IMR-90 (cell line): ENCODE results near the gene TAAR8. TPM values are rescaled to one million over a fixed set of nuclear protein-coding genes. Genes with fewer than 3 reads are reported as not detected.

Source experiments
- ATAC-seq: fragments of 200-7000 bp; cut with Tn5 transposase; 2 replicates; pipeline ENCODE4 v1.9.1; 2020; ENCODE audit warnings: low read depth, mild to moderate bottlenecking, moderate library complexity
- BruUV-seq: library from RNA; stranded (reverse); fragments of 400-500 nt; replicated peaks from 2 replicates; lab custom pipeline; 2021; lab: Mats Ljungman, UMichigan
- CTCF ChIA-PET: fragments of 300-600 bp; formaldehyde crosslinking; extraction: SDS; loops from one replicate; lab custom pipeline; 2021; ENCODE audit warnings: antibody characterized with exemption; lab: Yijun Ruan, JAX
- POLR2A ChIA-PET: fragments of 300-600 bp; sonication (Branson Sonifier 250); formaldehyde crosslinking; loops from one replicate; lab custom pipeline; 2022; ENCODE audit warnings: antibody characterized with exemption; ENCODE audit not compliant: unreplicated experiment; lab: Charles Lee
- DNase-seq: peaks from one replicate; pipeline ENCODE4 v3.0.0; 2013
- H2AFZ ChIP-seq: replicated peaks from 2 replicates; pipeline ENCODE3; 2013; ENCODE audit warnings: low read length, mild to moderate bottlenecking; ENCODE audit not compliant: poor library complexity
- H2AK5ac ChIP-seq: 2 replicates; pipeline ENCODE4 v1.6.1; 2013; ENCODE audit warnings: low read depth, low read length, inconsistent platforms
- H2AK9ac ChIP-seq: replicated peaks from 2 replicates; pipeline ENCODE3; 2013; ENCODE audit warnings: mild to moderate bottlenecking, low read depth, low read length, moderate library complexity; ENCODE audit not compliant: poor library complexity
- H2BK120ac ChIP-seq: 2 replicates; pipeline ENCODE4 v1.6.1; 2013; ENCODE audit warnings: low read depth, low read length, inconsistent platforms
- H2BK15ac ChIP-seq: 3 replicates; pipeline ENCODE4 v1.6.1; 2013; ENCODE audit warnings: low read depth, low read length, inconsistent platforms
- H2BK20ac ChIP-seq: 2 replicates; pipeline ENCODE4 v1.6.1; 2013; ENCODE audit warnings: low read depth, mild to moderate bottlenecking, inconsistent platforms, low read length, moderate library complexity
- H2BK5ac ChIP-seq: 2 replicates; pipeline ENCODE4 v1.6.1; 2013; ENCODE audit warnings: mild to moderate bottlenecking, low read depth, low read length, inconsistent platforms; ENCODE audit not compliant: poor library complexity, severe bottlenecking
- H3K14ac ChIP-seq: replicated peaks from 2 replicates; pipeline ENCODE4 v1.6.1; 2013; ENCODE audit warnings: low read depth, low read length, inconsistent platforms
- H3K18ac ChIP-seq: 2 replicates; pipeline ENCODE4 v1.6.1; 2013; ENCODE audit warnings: low read depth, low read length, control low read depth
- H3K23ac ChIP-seq: 2 replicates; pipeline ENCODE4 v1.6.1; 2013; ENCODE audit warnings: low read depth, low read length, inconsistent platforms
- H3K27ac ChIP-seq: 2 replicates; pipeline ENCODE4 v1.5.1; 2013; ENCODE audit warnings: mild to moderate bottlenecking, control low read depth, low read length; ENCODE audit not compliant: insufficient read depth
- H3K27me3 ChIP-seq: 2 replicates; pipeline ENCODE4 v1.6.1; 2013; ENCODE audit warnings: low read length; ENCODE audit not compliant: control insufficient read depth, insufficient read depth
- H3K36me3 ChIP-seq: 2 replicates; pipeline ENCODE4 v1.6.1; 2013; ENCODE audit warnings: low read length, mixed read lengths; ENCODE audit not compliant: control insufficient read depth, insufficient read depth
- H3K4ac ChIP-seq: 2 replicates; pipeline ENCODE4 v1.6.1; 2013; ENCODE audit warnings: low read depth, low read length, inconsistent platforms
- H3K4me1 ChIP-seq: 2 replicates; pipeline ENCODE4 v1.6.1; 2013; ENCODE audit warnings: low read length, mixed read lengths; ENCODE audit not compliant: control insufficient read depth, insufficient read depth
- H3K4me2 ChIP-seq: 2 replicates; pipeline ENCODE4 v1.6.1; 2013; ENCODE audit warnings: low read depth, mild to moderate bottlenecking, control low read depth, low read length, moderate library complexity
- H3K4me3 ChIP-seq: 2 replicates; pipeline ENCODE4 v1.5.1; 2013; ENCODE audit warnings: low read depth, mild to moderate bottlenecking, control low read depth, low read length, moderate library complexity; ENCODE audit not compliant: insufficient read depth
- H3K56ac ChIP-seq: 2 replicates; pipeline ENCODE4 v1.6.1; 2013; ENCODE audit warnings: low read length, inconsistent platforms; ENCODE audit not compliant: insufficient read depth; ENCODE audit errors: extremely low read depth
- H3K79me1 ChIP-seq, 2 experiments: 2 replicates each; pipeline ENCODE4 v1.6.1; 2013; ENCODE audit warnings: low read length in 2 of 2, inconsistent platforms in 1 of 2, low read depth in 1 of 2
- H3K9ac ChIP-seq: 2 replicates; pipeline ENCODE4 v1.6.1; 2013; ENCODE audit warnings: low read depth, low read length, control low read depth
- H3K9me1 ChIP-seq: 2 replicates; pipeline ENCODE4 v1.6.1; 2013; ENCODE audit warnings: low read length, inconsistent platforms; ENCODE audit not compliant: insufficient read depth
- H3K9me3 ChIP-seq: 2 replicates; pipeline ENCODE4 v1.6.1; 2013; ENCODE audit warnings: low read length; ENCODE audit not compliant: control insufficient read depth, insufficient read depth
- H4K20me1 ChIP-seq: 2 replicates; pipeline ENCODE4 v1.6.1; 2013; ENCODE audit warnings: low read length, inconsistent platforms; ENCODE audit not compliant: insufficient read depth
- H4K5ac ChIP-seq: 2 replicates; pipeline ENCODE4 v1.6.1; 2013; ENCODE audit warnings: mild to moderate bottlenecking, low read depth, low read length, control low read depth
- H4K8ac ChIP-seq, 2 experiments: 2 replicates each; pipeline ENCODE4 v1.6.1; 2013; ENCODE audit warnings: low read depth in 2 of 2, low read length in 2 of 2, control low read depth in 1 of 2, inconsistent platforms in 1 of 2
- H4K91ac ChIP-seq: 2 replicates; pipeline ENCODE4 v1.6.1; 2013; ENCODE audit warnings: low read depth, low read length, inconsistent platforms; ENCODE audit not compliant: insufficient read depth
- BHLHE40 ChIP-seq: fragments of 150-350 bp; IDR thresholded peaks from 2 replicates; pipeline ENCODE4 v1.6.1; 2016; ENCODE audit warnings: mild to moderate bottlenecking, low read depth, low read length
- CTCF ChIP-seq: conservative IDR thresholded peaks from 2 replicates; pipeline ENCODE4 v1.5.1; 2012; ENCODE audit warnings: mild to moderate bottlenecking, low read depth, low read length, improper control_type of control experiment
- ELK1 ChIP-seq: fragments of 150-350 bp; IDR thresholded peaks from 2 replicates; pipeline ENCODE4 v1.6.1; 2016; ENCODE audit warnings: low read depth, mild to moderate bottlenecking, low read length, moderate library complexity, borderline replicate concordance
- FOS ChIP-seq: fragments of 150-350 bp; IDR thresholded peaks from 2 replicates; pipeline ENCODE4 v1.6.1; 2016; ENCODE audit warnings: low read depth, low read length
- MXI1 ChIP-seq: IDR thresholded peaks from 2 replicates; pipeline ENCODE4 v1.6.1; 2012; ENCODE audit warnings: low read depth, mild to moderate bottlenecking, low read length, moderate library complexity, borderline replicate concordance
- NFE2L2 ChIP-seq: fragments of 150-350 bp; IDR thresholded peaks from 2 replicates; pipeline ENCODE4 v1.6.1; 2016; ENCODE audit warnings: low read depth, mild to moderate bottlenecking, low read length
- RAD21 ChIP-seq: IDR thresholded peaks from 2 replicates; pipeline ENCODE4 v1.6.1; 2012; ENCODE audit warnings: low read length, improper control_type of control experiment
- SMC3 ChIP-seq: fragments of 150-350 bp; IDR thresholded peaks from 2 replicates; pipeline ENCODE4 v1.6.1; 2016; ENCODE audit warnings: low read depth, mild to moderate bottlenecking, antibody characterized with exemption, low read length, moderate library complexity
- whole genome bisulfite sequencing, 2 experiments: methylation state at CpG; one replicate each; pipeline versions ENCODE4 v1.1.5 to v1.1.7; 2013; ENCODE audit warnings: missing lambda C conversion rate in 2 of 2; ENCODE audit not compliant: insufficient read length in 1 of 2; ENCODE audit errors: extremely low coverage in 2 of 2; 5-methylcytosine and 5-hydroxymethylcytosine counted together
- dilution Hi-C: fragments of 300-500 bp; cut with HindIII; formaldehyde crosslinking; loops from one replicate; pipeline ENCODE4 v1.14.3; 2018; ENCODE audit warnings: low sequenced_read_pairs; ENCODE audit not compliant: unreplicated experiment
- in situ Hi-C: fragments of 300-500 bp; cut with MboI; formaldehyde crosslinking; loops from 3 replicates; pipeline ENCODE4 v1.14.3; 2019; ENCODE audit warnings: low sequenced_read_pairs, inconsistent platforms, mixed read lengths
- intact Hi-C: fragments of 100-400 bp; cut with micrococcal nuclease; formaldehyde crosslinking; loops from 2 replicates; pipeline ENCODE4 v1.10.0; 2022
- polyA plus RNA-seq, 3 experiments: library from polyadenylated mRNA; depleted of rRNA; stranded (reverse); fragments of >200 nt; gene quantifications; 2 replicates each; pipeline ENCODE4 v1.2.3, GENCODE V29; 2012; ENCODE audit warnings: low replicate concordance in 1 of 3
- total RNA-seq: library from RNA; depleted of rRNA; stranded (reverse); fragments of >200 nt; gene quantifications from 2 replicates; pipeline ENCODE4 v1.2.3, GENCODE V29; 2012

The TAAR8 gene
- total and polyA plus RNA-seq, 2 of the 4 experiments (the other 2 are of a cell fraction) = not detected

- H3K4me2 ChIP-seq = no peak within 1 kb of the TSS
- no peak within 1 kb of the TSS for H2BK15ac ChIP-seq
- H3K14ac ChIP-seq = no peak within 1 kb of the TSS
- no peak within 1 kb of the TSS for H2BK120ac ChIP-seq
- H3K9me1 ChIP-seq = no peaks in the 10 kb centered on the region
- H3K56ac ChIP-seq = no peak within 1 kb of the TSS
- no peak within 1 kb of the TSS for H4K5ac ChIP-seq
- ChIA-PET POLR2A (no interaction called here), CTCF (no interaction called here)
- H4K8ac ChIP-seq = no peak within 1 kb of the TSS
- no CpG with 5 or more reads among the region's 15 CpGs for WGBS, 2 experiments
- no peak within 1 kb of the TSS for H3K4ac ChIP-seq
- H3K27ac ChIP-seq = no peak within 1 kb of the TSS
- H3K4me3 ChIP-seq = no peak within 1 kb of the TSS
- no peak within 1 kb of the TSS for H2AK9ac ChIP-seq
- intact Hi-C loops (no loop called here), dilution Hi-C loops (no loop called here), in situ Hi-C loops (no loop called here)
- no TSS peak for BruUV-seq
- TF ChIP-seq MXI1 (no peak), FOS (no peak), SMC3 (no peak), ELK1 (no peak), NFE2L2 (no peak), RAD21 (no peak), BHLHE40 (no peak), CTCF (no peak)
- H3K4me1 ChIP-seq = no peaks in the 10 kb centered on the region
- no peak within 1 kb of the TSS for H3K9ac ChIP-seq
- H3K27me3 ChIP-seq = peaks cover 38% of the 10 kb centered on the region
- H3K23ac ChIP-seq = no peak within 1 kb of the TSS
- H2BK20ac ChIP-seq = no peak within 1 kb of the TSS
- DNase-seq = no peak
- ATAC-seq = no peak
- no peak within 1 kb of the TSS for H3K18ac ChIP-seq
- no peak within 1 kb of the TSS for H2AFZ ChIP-seq
- no peak within 1 kb of the TSS for H4K91ac ChIP-seq
- no peak within 1 kb of the TSS for H2AK5ac ChIP-seq
- H4K20me1 ChIP-seq = no peaks in the 10 kb centered on the region
- no peak within 1 kb of the TSS for H2BK5ac ChIP-seq
- no peaks in the 10 kb centered on the region for H3K79me1 ChIP-seq
- no peaks in the 10 kb centered on the region for H3K36me3 ChIP-seq
- H3K9me3 ChIP-seq = no peaks in the 10 kb centered on the region
These were observed 17.8 kb downstream of the TAAR8 start, which contains the start of gene TAAR6 for GRCh38 chr6:132570221-132570777. TAAR6 (plus strand) TSS chr6:132570322; CDS start chr6:132570322, 0 bp downstream.
